ENCODE data around the gene ATP2B2.
"Not testable (repeated sequence)": the region's sequence is repeated elsewhere in the genome, so short reads cannot be mapped to it uniquely, and the experiment has no call there.

Gene ATP2B2

DNA sequence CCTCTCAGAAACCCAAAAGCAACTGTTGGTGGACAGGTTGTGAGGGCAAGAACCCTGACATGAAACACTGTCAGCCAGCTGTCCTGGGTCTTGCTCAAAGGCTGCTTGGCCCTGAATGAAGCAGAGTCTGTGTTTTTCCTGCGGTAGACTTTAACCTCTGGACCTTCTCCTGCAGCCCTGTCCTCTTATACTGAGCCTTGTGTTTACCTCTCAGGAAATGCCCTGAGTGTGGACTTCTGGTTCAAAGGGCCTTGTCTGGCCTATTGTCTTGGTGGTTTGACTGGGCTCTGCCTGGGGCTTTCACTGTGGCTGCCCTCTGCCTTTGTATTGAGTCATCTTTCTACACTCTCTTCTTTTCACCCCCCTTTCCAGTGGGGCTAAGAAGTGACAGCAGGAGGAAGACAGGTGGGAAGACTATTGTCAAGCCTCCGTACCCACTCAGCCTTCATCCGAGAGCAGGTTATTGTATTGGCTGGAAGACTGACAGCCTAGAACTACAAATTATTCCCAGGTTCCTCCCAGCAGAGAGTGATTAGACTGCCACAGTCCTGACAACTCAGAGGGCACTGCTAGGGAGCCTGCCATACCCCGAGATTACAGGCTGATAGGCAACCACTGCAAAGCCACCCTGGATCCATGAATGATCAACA, 187.9 kb downstream of the ATP2B2 start:
- no peak for DNase-seq

DNA sequence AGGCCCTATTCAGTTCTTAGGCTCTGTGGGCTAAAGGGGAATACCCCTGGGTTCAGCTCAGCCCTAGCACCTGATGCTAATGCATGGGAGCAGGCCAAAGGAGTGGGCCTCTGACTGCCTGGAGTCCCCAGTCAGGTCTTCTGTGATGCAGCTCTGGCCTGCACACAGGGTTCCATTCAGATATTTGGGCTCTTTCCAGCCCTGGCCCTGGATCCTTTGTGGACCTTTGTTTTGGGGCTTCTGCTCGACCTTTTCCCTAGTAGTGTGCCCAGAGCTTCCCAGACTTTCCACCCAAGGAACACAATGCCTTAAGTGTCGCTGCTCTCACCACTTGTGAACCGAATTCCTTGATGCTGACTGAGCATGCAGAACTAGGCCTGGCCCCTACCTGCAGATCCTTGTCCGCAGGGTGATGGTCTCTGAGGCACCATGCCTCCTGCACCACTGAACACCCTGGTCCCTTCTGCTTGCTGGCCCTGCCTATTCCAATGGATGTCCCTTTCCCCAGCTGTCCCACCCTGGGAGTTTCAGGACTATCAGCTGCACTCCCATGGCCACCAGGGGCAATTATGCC, 189.5 kb downstream of the ATP2B2 start:
- DNase-seq = no peak

DNA sequence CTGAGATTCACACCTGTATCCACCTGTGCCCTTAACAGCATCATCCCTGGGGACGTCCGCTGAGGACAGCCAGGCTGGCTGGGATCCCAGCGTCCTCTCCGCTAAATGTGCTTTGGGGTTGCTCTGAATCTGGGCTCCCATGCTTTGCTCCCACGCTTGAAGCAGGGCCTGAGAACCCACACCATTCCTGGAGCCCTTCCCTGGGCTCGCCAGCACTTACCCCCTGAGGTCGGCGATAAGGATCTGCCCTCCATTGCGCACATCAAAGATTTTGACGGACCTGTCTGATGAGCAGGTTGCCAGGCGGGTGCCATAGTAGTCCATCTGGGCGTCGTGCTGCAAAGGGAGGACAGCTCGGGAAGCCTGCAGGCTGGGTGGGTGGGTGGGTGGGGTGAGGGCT, 190.3 kb downstream of the ATP2B2 start:
- DNase-seq = no peak

DNA sequence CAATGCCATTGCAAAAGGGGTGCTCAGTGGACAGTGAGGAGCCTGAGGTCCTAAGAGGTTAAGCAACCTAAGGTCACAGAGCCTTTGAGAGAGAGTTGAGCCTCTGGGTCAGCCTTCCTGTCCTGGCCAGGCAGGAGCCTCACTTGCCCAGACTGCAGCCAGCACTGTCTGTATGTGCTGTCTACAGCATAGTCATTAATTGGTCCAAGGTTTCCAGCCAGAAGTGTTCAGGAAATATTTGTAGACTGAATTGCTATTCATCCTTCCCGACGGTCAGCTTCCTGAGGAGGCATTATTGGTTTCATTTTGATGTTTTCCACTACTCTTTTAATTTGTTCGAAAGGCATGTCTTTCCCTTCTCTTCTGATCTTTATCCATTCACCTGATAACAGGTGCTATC, 192.5 kb downstream of the ATP2B2 start:
- DNase-seq = no peak

DNA sequence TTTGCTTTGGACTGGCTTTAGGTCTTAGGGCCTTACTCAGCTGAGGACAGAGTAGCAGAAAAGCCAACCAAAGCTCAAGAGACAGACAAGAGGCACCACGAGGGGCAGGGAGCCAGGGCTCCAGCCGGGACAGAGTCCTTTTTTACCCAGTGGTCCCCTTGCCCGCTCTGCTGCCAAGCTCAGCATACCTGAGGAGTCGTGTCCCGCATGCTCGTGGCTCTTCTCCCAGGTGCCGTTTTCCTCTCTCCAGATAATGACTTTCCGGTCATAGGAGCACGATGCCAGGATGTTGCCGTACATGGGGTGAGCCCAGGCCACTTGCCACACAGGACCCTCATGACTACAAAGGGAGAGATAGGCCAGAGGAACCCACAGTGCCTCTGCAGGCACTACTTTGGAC, 193.0 kb downstream of the ATP2B2 start:
- DNase-seq = no peak

DNA sequence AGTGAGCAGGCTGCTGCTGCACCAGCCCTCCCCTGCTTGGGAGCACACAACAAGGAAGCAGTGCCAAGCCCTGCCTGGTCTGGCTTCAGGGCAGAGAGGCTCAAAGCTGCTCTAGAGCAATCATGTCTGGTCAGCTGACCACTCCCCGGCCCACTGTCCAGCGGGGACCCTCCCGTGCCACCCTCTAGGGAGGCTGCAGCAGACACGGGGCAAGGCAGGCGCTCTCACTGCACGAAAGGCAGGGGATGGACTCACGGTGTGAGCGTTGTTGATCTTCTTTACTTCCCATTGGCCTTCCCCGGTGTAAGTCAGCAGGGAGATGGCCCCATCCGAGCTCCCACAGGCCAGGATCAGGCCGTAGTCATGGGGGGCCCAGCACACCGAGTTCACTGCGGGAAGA, 193.7 kb downstream of the ATP2B2 start:
- DNase-seq = no peak

DNA sequence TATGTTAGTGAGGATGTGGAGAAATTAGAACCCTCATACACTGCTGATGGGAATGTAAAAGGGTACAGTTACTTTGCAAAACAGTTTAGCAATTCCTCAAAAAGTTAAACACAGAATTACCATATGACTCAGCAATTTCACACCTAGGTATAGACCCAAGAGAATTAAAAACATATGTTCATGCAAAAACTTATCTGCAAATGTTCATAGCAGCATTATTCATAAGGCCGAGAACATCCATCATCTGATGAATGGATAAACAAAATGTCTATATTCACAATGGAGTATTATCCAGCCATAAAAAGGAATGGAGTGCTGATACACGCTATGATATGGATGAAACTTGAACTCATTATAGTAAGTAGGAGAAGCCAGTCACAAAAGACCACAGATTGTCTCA, 194.8 kb downstream of the ATP2B2 start:
- DNase-seq = no peak

DNA sequence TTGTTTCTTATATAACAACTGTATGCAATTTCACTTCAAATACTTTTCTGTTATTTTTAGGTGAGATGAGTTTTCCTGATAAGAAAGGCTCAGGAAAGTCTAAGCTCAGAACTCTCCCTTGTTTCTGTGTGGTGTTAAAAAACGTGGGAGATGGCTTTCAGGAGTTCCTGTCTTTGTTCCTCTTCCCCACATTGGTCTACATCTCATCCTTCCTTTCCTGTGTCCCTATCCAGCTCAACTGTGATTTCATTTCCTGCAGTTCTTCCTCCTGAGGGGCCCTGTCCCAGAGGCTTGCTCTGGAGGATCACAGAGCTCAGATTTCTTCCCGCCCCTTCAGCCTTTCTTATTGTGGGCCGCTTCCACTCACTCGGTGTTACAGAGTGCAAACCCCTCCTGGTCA, 195.7 kb downstream of the ATP2B2 start:
- no peak for DNase-seq

DNA sequence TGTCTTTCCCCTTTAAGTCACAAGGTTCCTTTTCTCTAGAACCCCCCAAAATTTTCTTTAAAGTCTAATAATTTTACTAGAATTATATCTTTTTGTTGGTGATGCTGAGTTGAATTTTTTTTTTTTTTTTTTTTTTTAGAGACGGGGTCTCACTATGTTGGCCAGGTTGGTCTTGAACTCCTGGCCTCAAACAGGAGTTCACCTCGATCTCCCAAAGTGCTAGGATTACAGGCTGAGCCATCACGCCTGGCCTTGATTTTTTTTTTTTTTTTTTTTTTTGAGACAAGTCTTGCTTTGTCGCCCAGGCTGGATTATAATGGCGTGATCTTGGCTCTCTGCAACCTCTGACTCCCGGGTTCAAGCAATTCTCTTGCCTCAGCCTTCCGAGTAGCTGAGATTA, 196.7 kb downstream of the ATP2B2 start:
- no peak for DNase-seq

DNA sequence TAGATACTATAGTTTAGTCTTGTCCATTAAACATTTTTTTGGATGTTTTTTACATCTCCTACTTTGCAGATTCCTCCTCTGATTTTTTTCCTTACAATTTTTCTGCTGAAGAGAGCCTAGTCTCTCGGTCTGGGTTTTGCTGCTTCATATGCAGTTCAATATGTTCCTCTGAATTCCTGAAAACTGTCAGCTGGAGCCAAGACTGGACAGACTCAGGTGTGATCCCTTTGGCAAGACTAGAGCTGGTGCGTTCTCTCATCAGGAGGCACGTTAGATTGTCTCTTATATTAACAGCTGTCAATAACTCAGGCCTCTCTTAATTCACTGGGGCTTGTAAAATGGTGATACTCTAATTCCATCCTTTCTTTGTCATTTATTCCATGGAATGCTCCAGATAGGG, 199.2 kb downstream of the ATP2B2 start:
- no peak for DNase-seq

DNA sequence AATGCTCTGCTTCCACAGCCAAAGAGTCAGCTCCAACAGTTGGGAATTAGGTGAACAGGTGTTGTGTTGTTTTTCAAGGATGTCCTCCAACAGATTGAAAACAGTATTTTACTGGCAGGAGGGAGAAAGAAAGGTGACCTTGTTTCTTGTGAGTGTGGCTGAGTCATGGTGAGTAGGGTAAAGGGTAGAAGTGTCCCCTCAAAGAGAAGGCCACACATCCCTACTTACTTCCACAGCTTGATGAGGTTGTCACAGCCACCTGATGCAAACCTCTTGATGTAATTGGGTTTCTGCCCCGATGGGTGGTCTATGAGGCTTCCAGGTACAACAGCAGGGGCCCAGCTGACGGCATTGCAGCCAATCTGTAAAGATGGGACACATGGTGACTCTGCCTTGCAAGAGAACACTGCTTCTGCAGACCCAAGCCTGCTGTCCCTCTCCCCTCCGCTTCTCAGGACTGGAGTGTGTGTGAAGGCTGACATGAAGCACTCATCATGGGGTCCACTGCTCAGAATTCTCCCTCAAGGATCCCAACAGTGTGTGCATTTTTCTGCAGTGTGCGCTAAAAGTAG, 200.0 kb downstream of the ATP2B2 start:
- no peak for DNase-seq

DNA sequence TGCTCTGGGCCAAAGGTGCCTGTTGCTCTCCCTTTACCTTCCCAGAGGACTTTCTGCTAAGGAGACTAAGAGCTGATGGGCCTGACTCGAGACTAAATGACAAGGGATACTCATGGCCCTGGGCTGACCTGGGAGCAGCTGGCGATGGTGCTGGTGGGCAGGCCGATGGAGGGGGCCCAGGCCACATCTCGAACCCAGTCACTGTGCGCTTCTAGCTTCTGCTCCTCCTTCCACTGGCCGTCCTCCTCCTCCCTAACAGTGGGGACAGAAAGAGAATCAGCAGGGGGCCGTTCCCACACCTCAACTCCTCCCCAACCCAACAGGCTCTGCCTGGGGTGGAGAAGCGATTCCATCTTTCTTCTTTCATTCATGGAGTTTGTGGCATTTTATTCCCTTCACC, 200.5 kb downstream of the ATP2B2 start:
- no peak for DNase-seq

DNA sequence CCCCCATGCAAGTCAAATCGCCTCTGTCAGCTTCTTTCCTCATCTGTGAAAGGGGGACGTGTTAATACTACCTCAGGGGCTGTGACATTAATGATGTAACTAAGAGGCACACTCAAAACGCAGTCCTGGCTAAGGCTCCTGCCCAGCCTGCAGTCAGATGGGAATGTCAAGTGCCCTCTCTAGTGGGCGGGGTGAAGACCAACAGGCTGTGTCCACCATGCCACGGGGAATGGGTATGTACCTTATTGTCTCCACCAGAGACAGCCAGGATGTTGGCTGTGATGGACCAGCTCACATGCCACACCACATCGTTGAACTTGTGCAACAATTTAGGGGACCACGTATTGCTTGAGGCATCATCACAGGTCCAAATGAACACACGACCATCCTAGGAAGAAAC, 201.6 kb downstream of the ATP2B2 start:
- no peak for DNase-seq

DNA sequence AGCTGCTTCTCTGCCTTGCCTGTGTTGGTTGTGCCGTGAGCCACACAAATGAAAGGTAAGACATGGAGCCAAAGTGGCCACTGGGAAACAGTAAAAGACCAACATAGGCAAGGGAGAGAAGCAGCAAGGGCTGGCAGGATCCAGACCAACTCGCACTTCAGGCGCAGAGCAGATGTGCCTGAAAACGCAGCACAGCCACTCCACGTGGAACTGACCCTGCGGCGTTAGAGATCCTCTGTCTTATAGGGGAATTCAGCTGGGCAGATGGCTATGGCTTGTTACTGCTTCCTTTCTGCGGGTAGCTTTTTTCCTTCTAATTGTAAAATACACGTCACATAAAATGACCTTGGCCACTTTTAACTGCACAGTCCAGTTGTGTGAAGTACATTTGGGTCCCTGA, 202.3 kb downstream of the ATP2B2 start:
- no peak for DNase-seq

DNA sequence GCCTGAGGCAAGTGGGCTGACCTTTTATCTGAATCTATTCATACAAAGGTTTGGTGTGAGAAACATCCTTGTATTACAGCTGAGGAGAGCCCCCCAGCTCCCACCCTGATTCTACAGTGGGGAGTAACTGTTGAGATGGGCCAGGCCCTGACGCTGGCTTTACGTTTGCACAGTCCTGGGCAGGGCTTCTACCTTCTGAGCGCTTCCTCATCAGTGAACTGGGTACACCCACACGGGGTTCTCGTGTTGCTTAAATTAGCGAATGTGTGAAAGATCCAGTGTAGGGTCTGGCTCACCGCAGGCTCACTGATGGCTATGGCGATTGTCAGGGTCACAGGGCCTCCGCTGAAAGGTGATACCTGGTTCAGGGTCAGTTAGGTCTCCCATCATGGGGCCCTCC, 205.3 kb downstream of the ATP2B2 start:
- DNase-seq = no peak

DNA sequence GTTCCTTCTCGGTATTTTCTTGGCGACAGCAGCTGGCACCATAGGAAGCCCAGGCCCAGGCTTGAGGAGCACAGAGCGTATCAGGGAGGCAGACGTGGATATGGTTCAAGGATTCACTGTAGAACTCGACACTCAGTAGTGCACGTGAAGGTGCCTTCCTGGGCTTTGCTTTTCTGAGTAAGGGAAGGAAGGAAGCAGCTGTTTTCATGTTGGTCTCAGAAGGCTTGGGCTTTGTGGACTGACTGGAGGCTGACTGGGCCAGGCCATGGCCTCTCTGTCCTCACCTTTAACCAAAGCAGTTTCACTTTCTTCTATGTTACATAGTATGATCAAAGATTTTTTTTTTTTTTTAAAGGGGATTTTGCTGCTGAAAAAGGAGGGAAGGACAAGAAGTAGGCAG, 205.7 kb downstream of the ATP2B2 start:
- no peak for DNase-seq

DNA sequence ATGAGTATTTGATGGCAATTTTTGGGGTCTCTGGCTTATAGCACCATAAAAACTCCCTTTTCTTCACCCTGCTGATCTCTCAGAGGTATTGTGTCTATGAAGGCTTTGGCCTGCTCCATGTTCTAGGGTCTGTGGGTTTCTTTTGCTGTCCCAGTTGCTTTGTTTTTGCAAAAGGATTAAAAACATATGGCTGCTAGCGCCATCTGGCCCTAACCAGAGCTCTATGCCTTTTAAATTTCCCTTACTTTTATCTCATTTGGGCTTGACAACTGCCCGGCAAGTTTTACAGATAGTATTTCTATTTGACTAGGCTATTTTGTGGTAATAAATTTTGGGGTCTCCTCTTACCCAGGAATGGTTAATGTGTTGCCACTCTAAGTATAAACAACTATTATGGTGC, 206.2 kb downstream of the ATP2B2 start:
- no peak for DNase-seq

DNA sequence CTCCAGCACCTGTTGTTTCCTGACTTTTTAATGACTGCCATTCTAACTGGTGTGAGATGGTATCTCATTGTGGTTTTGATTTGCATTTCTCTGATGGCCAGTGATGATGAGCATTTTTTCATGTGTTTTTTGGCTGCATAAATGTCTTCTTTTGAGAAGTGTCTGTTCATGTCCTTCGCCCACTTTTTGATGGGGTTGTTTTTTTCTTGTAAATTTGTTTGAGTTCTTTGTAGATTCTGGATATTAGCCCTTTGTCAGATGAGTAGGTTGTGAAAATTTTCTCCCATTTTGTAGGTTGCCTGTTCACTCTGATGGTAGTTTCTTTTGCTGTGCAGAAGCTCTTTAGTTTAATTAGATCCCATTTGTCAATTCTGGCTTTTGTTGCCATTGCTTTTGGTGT, 207.3 kb downstream of the ATP2B2 start:
- not testable (repeated sequence) for DNase-seq

DNA sequence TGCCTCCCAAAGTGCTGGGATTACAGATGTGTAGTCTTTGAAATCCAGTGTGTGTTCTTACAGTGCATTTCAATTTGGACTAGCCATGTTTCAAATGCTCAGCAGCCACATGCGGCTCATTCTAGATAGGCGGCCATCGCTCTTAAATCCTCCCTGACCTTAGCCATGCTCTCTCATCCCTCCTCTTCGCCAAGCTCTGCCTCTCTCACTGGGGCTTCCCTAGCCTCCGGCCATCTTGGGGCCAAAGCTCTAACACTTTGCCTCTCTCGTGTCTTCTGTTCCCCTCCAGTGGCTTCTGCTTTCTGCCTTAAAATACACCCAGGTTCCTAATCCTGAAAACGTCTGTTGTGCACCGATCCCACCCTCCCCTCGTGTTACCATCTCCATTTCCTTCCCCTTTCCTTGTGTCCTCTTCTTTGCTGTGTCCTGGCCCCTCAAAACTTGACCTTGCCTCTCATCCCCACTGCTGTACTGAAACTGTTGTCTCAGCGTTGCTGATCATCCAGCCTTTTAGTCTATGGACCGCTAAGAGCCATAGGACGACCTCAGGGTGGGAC, 211.3 kb downstream of the ATP2B2 start:
- DNase-seq = no peak

DNA sequence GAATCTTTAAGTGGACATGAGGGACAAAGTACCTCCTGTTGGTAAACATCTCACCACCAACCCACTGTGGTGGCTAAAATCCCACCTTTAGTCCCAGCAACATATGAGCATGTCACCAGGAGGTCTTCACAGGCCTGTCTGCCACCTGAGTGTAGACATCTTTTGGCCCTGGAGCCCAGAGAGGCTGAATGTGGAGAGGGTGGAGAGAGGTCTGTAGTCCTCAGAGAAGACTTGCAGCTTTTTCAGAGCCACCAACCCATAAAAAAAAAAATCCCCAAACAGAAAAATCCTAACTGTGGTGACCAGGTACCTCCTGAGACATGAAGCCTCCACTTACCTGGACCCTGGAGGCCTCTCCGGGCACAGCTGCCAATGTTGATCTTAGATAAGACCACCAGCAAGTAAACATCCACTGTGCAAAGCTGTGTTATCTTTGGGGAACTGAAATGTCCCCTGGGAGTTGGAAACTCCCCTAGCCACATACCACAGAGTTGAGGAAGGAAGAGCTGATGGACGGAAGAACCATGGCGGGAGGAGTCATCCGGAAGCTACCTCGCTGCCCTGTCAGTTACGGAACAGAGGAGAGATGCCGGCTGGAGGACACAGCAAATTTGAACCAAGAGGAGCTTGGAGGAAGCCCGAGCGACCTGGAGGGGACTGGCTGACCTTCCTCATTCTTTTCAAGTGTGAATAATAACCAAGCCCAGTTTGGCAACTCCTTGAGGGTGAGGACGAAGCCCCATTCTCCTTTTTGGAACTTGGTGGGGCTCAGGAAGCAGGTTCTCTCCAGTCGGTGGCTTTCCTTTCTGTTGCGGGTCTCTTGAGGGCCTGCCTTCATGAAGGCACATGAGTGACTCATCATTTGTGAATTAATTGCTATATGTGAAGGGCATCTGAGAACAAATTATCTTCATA, 212.6 kb downstream of the ATP2B2 start, which contains the start of gene GHRL:
TSS of gene GHRL (minus strand) at position 443 of the 915 bp plus-strand sequence. CDS start 2,767 bp downstream, outside the sequence.
- no peak for DNase-seq

DNA sequence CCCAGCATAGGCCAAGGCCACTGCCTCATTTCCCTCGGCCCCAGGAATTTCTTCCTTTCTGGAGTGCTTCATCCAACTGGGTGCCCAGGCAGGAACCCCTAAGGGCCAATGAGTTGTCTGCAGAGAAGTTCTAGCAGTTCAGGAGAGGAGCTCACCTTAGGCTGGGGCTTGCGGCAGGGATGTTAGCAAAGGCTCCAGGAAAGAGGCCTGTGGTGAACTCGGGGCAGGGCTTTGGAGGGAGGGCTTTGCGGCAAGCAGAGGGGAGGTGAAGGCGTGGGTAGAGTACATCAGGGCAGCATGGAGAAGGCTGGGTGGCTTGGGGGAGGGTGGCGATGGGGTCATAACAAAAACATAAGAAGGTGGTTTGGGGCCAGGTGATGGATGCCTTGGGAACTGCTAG, 213.7 kb downstream of the ATP2B2 start:
- no peak for DNase-seq

DNA sequence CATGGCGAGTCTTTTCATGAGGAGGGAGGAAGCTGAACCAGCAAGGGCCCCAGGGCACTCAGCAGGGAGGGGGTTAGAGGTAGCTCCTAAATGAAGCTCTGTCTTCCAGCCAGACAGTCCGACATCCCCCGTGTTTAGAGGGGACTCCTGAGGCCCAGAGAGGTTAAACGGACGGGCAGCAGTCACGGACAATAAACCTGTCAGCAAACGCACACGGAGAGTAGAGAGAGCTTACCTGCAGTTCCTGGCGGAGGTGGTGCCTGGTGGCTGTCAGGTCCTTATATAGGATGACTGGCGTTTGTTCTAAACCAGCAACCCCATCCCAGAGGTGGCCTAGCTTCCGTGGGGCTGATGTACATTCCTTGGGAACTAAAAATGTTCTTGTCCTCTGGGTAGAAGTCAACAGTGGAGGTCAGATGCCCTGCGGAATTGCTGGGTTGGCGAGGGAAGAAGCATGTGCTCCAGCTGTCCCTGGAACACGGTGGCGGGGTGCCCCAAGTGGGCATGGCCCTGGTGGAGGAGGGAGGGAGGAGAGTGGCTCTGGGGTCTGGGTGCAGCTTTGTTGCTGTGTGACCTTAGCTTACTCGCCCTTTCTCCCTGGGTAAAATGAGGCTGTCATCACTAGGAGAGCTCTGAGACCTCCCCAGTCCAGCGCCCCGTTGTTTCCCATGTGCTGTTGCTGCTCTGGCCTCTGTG, 214.8 kb downstream of the ATP2B2 start:
- no peak for DNase-seq

Measured in activated CD4-positive, alpha-beta T cell treated with anti-CD3 and anti-CD28 coated beads for 48 hours (primary cell).